22Rv1 (cell line): Measurements from ENCODE around the gene S1PR2.

Source experiments
- H3K27ac ChIP-seq: fragments of 450-650 bp; 2 replicates; pipeline ENCODE4 v1.5.1; 2017
- ZFX ChIP-seq: fragments of 450-650 bp; IDR thresholded peaks from 2 replicates; pipeline ENCODE4 v1.6.1; 2017; ENCODE audit warnings: antibody characterized with exemption, borderline replicate concordance
- TF ChIP-seq, protein P1 (sequence below): fragments of 450-650 bp; IDR thresholded peaks from 2 replicates; pipeline ENCODE4 v1.5.1; 2017; ENCODE audit warnings: mild to moderate bottlenecking

The S1PR2 gene

GRCh38 chr19:10260141-10260584, 29.0 kb upstream of the S1PR2 start:
- TF ChIP-seq, protein P1, sequence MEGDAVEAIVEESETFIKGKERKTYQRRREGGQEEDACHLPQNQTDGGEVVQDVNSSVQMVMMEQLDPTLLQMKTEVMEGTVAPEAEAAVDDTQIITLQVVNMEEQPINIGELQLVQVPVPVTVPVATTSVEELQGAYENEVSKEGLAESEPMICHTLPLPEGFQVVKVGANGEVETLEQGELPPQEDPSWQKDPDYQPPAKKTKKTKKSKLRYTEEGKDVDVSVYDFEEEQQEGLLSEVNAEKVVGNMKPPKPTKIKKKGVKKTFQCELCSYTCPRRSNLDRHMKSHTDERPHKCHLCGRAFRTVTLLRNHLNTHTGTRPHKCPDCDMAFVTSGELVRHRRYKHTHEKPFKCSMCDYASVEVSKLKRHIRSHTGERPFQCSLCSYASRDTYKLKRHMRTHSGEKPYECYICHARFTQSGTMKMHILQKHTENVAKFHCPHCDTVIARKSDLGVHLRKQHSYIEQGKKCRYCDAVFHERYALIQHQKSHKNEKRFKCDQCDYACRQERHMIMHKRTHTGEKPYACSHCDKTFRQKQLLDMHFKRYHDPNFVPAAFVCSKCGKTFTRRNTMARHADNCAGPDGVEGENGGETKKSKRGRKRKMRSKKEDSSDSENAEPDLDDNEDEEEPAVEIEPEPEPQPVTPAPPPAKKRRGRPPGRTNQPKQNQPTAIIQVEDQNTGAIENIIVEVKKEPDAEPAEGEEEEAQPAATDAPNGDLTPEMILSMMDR, result no peak
- no peak for TF ChIP-seq ZFX
- H3K27ac ChIP-seq, result no peak overlapping the region

- no peak overlapping the region for H3K27ac ChIP-seq
- TF ChIP-seq ZFX, result no peak
- TF ChIP-seq, protein P1, result peak; percentile 85
These were observed 28.2 kb upstream of the S1PR2 start for GRCh38 chr19:10259162-10259905.

DNA sequence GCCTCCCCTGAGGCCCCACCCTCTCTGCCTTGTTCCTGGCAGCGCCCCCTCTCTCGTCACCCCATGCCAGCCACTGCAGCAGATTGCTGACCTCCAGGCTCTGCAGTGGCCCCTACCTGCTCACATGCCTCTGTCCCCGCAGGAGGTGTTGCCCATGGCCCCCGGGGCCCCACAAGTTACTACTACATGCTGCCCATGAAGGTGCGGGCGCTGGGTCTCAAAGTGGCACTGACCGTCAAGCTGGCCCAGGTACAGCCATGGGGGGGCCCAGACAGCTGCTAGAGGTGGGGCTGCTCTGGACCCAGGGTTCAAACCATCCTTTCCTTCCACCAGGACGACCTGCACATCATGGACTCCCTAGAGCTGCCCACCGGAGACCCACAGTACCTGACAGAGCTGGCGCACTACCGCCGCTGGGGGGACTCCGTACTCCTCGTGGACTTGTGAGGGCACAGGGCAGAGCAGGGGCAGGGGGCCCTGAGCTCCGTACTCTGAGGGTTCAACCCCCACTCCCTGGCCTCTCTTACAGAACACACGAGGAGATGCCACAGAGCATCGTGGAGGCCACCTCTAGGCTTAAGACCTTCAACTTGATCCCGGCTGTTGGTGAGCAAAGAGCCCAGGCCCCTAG, 27.1 kb upstream of the S1PR2 start:
- no peak for TF ChIP-seq ZFX
- TF ChIP-seq, protein P1, result no peak
- no peak overlapping the region for H3K27ac ChIP-seq

GRCh38 chr19:10256970-10257615, 26.0 kb upstream of the S1PR2 start:
- H3K27ac ChIP-seq, result no peak overlapping the region
- TF ChIP-seq, protein P1, result no peak
- no peak for TF ChIP-seq ZFX

GRCh38 chr19:10256551-10256950, 25.4 kb upstream of the S1PR2 start:
- H3K27ac ChIP-seq, result no peak overlapping the region
- TF ChIP-seq, protein P1, result no peak

DNA sequence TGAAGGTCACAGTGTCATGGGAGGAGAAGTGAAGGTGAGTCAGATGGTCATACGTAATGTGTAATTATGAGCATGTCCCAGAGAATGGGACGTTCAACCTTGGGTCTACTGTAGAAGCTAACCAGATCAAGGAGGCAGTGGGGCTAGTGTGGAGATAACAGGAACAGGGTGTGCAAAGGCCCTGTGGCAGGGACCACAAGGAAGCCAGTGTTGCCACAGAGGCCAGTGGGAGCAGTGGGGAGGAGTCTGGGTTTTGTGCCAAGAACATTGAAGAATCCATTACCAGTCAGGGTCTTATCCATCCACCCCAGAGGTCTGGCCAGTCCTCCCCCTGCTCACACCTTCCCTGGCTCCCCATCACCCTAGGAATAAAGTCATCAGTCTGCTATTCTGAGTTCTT, 24.2 kb upstream of the S1PR2 start:
- TF ChIP-seq, protein P1, result no peak
- no peak for TF ChIP-seq ZFX
- no peak overlapping the region for H3K27ac ChIP-seq

- TF ChIP-seq ZFX, result no peak
- TF ChIP-seq, protein P1, result no peak
- no peak overlapping the region for H3K27ac ChIP-seq
These were observed 23.1 kb upstream of the S1PR2 start for GRCh38 chr19:10254244-10254643.
